Endothelial cell of umbilical vein (primary cell): ENCODE measurements around the gene USP11. TPM values are rescaled to one million over a fixed set of nuclear protein-coding genes. Genes with fewer than 3 reads are reported as not detected.
"Not testable (repeated sequence)": the region's sequence is repeated elsewhere in the genome, so short reads cannot be mapped to it uniquely, and the experiment has no call there.

ENCODE experiments used
- BruUV-seq: library from RNA; stranded (reverse); fragments of 400-500 nt; replicated peaks from 2 replicates; lab custom pipeline; 2021; lab: Mats Ljungman, UMichigan
- CTCF ChIA-PET: fragments of 300-600, 350-600 bp; sonication (Branson Sonifier 250); formaldehyde crosslinking; loops from one replicate; lab custom pipeline; 2021; ENCODE audit warnings: antibody characterized with exemption, inconsistent platforms; lab: Charles Lee
- POLR2A ChIA-PET: fragments of 300-600, 350-600 bp; sonication (Branson Sonifier 250); formaldehyde crosslinking; loops from one replicate; lab custom pipeline; 2021; ENCODE audit warnings: antibody characterized with exemption, inconsistent platforms; lab: Charles Lee
- DNase-seq: peaks from one replicate; pipeline ENCODE4 v3.0.0-alpha.2; 2011; ENCODE audit warnings: low read depth, low spot score
- FAIRE-seq: peaks from 2 replicates; lab custom pipeline; 2011; peaks lifted over from hg19 to GRCh38; lab: Jason Lieb, UNC
- H2AFZ ChIP-seq: 2 replicates; pipeline ENCODE4 v1.6.0; 2012; ENCODE audit warnings: low read depth, low read length, control low read depth, inconsistent platforms
- H3K27ac ChIP-seq: 2 replicates; pipeline ENCODE4 v1.5.1; 2011; ENCODE audit warnings: low read depth, mild to moderate bottlenecking, control low read depth, low read length, moderate library complexity; ENCODE audit not compliant: insufficient read depth
- H3K27me3 ChIP-seq, 2 experiments: 2 replicates each; pipeline versions ENCODE4 v1.6.0 to v1.6.1; 2011; ENCODE audit warnings: low read length in 2 of 2, mixed read lengths in 1 of 2; ENCODE audit not compliant: control insufficient read depth in 2 of 2, insufficient read depth in 2 of 2
- H3K36me3 ChIP-seq, 2 experiments: 2 replicates in 1 of 2; 3 replicates in 1 of 2; pipeline ENCODE4 v1.5.1; 2011; ENCODE audit warnings: low read length in 2 of 2, mild to moderate bottlenecking in 1 of 2, moderate library complexity in 1 of 2; ENCODE audit not compliant: control insufficient read depth in 2 of 2, insufficient read depth in 2 of 2; ENCODE audit errors: extremely low read depth in 1 of 2
- H3K4me1 ChIP-seq: 3 replicates; pipeline ENCODE4 v1.5.1; 2011; ENCODE audit warnings: mild to moderate bottlenecking, low read length; ENCODE audit not compliant: control insufficient read depth, insufficient read depth; ENCODE audit errors: extremely low read depth
- H3K4me2 ChIP-seq: 2 replicates; pipeline ENCODE4 v1.6.1; 2011; ENCODE audit warnings: low read length, control low read depth, mixed read lengths; ENCODE audit not compliant: insufficient read depth
- H3K4me3 ChIP-seq, 3 experiments: fragments of 200-600 bp in 1 of 3; sonication (generic), shearing (Covaris generic) in 1 of 3; replicated peaks in 1 of 3; 2 replicates each; pipeline ENCODE4 v1.5.1; 2011 to 2016; ENCODE audit warnings: control low read depth in 3 of 3, low read length in 3 of 3, mild to moderate bottlenecking in 2 of 3, inconsistent platforms in 1 of 3, low read depth in 1 of 3, moderate library complexity in 1 of 3; ENCODE audit not compliant: insufficient read depth in 1 of 3
- H3K79me2 ChIP-seq: 2 replicates; pipeline ENCODE4 v1.6.0; 2012; ENCODE audit warnings: low read length, inconsistent platforms; ENCODE audit not compliant: control insufficient read depth, insufficient read depth
- H3K9ac ChIP-seq: replicated peaks from 2 replicates; pipeline ENCODE3; 2011; ENCODE audit warnings: low read length, control low read depth; ENCODE audit not compliant: insufficient read depth; ENCODE audit errors: extremely low read depth
- H3K9me1 ChIP-seq: replicated peaks from 3 replicates; pipeline ENCODE4 v1.6.0; 2011; ENCODE audit warnings: mild to moderate bottlenecking, low read length; ENCODE audit not compliant: control insufficient read depth, insufficient read depth; ENCODE audit errors: extremely low read depth
- H3K9me3 ChIP-seq: replicated peaks from 2 replicates; pipeline ENCODE4 v1.5.1; 2012; ENCODE audit warnings: low read length, inconsistent platforms; ENCODE audit not compliant: control insufficient read depth, insufficient read depth
- H4K20me1 ChIP-seq: replicated peaks from 2 replicates; pipeline ENCODE3; 2011; ENCODE audit warnings: mild to moderate bottlenecking, low read length; ENCODE audit not compliant: control insufficient read depth, insufficient read depth; ENCODE audit errors: extremely low read depth
- CTCF ChIP-seq, 2 donors: IDR thresholded peaks; 1 replicate in 1 of 2; 2 replicates in 1 of 2; pipeline ENCODE4 v1.5.1; 2011; ENCODE audit warnings: low read length in 2 of 2, mild to moderate bottlenecking in 2 of 2, moderate library complexity in 2 of 2, control low read depth in 1 of 2, inconsistent platforms in 1 of 2, low read depth in 1 of 2; ENCODE audit not compliant: insufficient read depth in 1 of 2; ENCODE audit errors: extremely low read depth in 1 of 2
- EZH2 ChIP-seq: IDR thresholded peaks from 2 replicates; pipeline ENCODE4 v1.6.1; 2012; ENCODE audit warnings: borderline replicate concordance, low read depth, mild to moderate bottlenecking, moderate library complexity, low read length, inconsistent platforms; ENCODE audit not compliant: severe bottlenecking
- FOS ChIP-seq: IDR thresholded peaks from 2 replicates; pipeline ENCODE4 v1.6.1; 2011; ENCODE audit warnings: mild to moderate bottlenecking, low read length, moderate library complexity, borderline replicate concordance; ENCODE audit not compliant: insufficient read depth
- GATA2 ChIP-seq: IDR thresholded peaks from 2 replicates; pipeline ENCODE4 v1.7.0; 2011; ENCODE audit warnings: low read depth, mild to moderate bottlenecking, moderate library complexity, mixed read lengths, low read length; ENCODE audit not compliant: insufficient read length, insufficient read depth
- JUN ChIP-seq: IDR thresholded peaks from 2 replicates; pipeline ENCODE4 v1.6.1; 2011; ENCODE audit warnings: borderline replicate concordance, low read depth; ENCODE audit not compliant: insufficient read length, insufficient read depth
- MYC ChIP-seq: IDR thresholded peaks from one replicate; pipeline ENCODE4 v1.6.1; 2011; ENCODE audit warnings: mild to moderate bottlenecking, low read depth, low read length
- POLR2A ChIP-seq: IDR thresholded peaks from 2 replicates; pipeline ENCODE4 v1.6.1; 2012; ENCODE audit warnings: low read depth, mild to moderate bottlenecking, control low read depth, low read length
- POLR2AphosphoS5 ChIP-seq: IDR thresholded peaks from 2 replicates; pipeline ENCODE4 v1.6.1; 2012; ENCODE audit warnings: low read depth, mild to moderate bottlenecking, control low read depth, low read length, moderate library complexity; ENCODE audit not compliant: insufficient read depth
- dilution Hi-C: fragments of 300-500 bp; cut with MboI; formaldehyde crosslinking; loops from one replicate; pipeline ENCODE4 v1.15.0; 2019; ENCODE audit warnings: low sequenced_read_pairs; ENCODE audit not compliant: extremely low pct_ligation_motif_present
- intact Hi-C: fragments of 100-400 bp; cut with micrococcal nuclease; formaldehyde crosslinking; loops from one replicate; pipeline ENCODE4 v1.10.0; 2022
- polyA plus RNA-seq, 4 experiments: library from polyadenylated mRNA; depleted of rRNA in 3 of 4; stranded (reverse) in 3 of 4; unstranded in 1 of 4; fragments of >200 nt; gene quantifications; 2 replicates each; pipeline versions ENCODE4 v1.2.1 to v1.2.3, GENCODE V29; 2011 to 2012; ENCODE audit warnings: missing spikeins in 1 of 4
- total RNA-seq: library from RNA; stranded (reverse); gene quantifications from 2 replicates; pipeline ENCODE4 v1.2.3, GENCODE V29; 2021
- TF ChIP-seq, protein P1 (sequence below): IDR thresholded peaks from 2 replicates; pipeline ENCODE4 v1.6.1; 2011; ENCODE audit not compliant: insufficient read depth, insufficient read length

The USP11 gene
- total and polyA plus RNA-seq, 2 donors (not counting 3 experiments of a cell fraction or from before 2014, with no cell fraction given): 24.0 to 36.4 TPM

GRCh38 chrX:47250017-47250347 is 17.2 kb downstream of the USP11 start:
- Histone ChIP-seq H3K9me3 (no peaks in the 10 kb centered on the region), H3K36me3 (peaks cover 0 to 3% of the 10 kb centered on the region in 2 experiments), H3K4me1 (no peaks in the 10 kb centered on the region), H3K79me2 (no peaks in the 10 kb centered on the region), H3K27ac (no peak overlapping the region), H2AFZ (no peak overlapping the region), H3K4me3 (no peak overlapping the region), H3K9me1 (no peaks in the 10 kb centered on the region), H3K27me3 (no peaks in the 10 kb centered on the region), H4K20me1 (no peaks in the 10 kb centered on the region), H3K4me2 (no peak overlapping the region), H3K9ac (no peak overlapping the region)
- BruUV-seq: no TSS peak
- dilution Hi-C loops (no loop called here), intact Hi-C loops (no loop called here)
- no peak for DNase-seq
- POLR2A ChIA-PET: interaction anchor here (0.7 kb wide), 1 partner anchor 273 kb away, joined by 4 read pairs; no protein-coding TSS in a partner anchor
- TF ChIP-seq POLR2AphosphoS5: no peak
- no peak for TF ChIP-seq FOS
- no peak for TF ChIP-seq POLR2A
- TF ChIP-seq JUN: no peak
- no peak for TF ChIP-seq CTCF (IDR thresholded peaks at IDR 0.05; ENCODE audit: extremely low read depth in 1 of 2, insufficient read depth in 1 of 2, low read depth in 1 of 2, low read length in 2 of 2)
- TF ChIP-seq EZH2: no peak
- TF ChIP-seq, protein P1, sequence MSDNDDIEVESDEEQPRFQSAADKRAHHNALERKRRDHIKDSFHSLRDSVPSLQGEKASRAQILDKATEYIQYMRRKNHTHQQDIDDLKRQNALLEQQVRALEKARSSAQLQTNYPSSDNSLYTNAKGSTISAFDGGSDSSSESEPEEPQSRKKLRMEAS: no peak
- no peak for TF ChIP-seq MYC
- TF ChIP-seq GATA2: no peak
- no peak for FAIRE-seq
- CTCF ChIA-PET: no interaction called here

DNA sequence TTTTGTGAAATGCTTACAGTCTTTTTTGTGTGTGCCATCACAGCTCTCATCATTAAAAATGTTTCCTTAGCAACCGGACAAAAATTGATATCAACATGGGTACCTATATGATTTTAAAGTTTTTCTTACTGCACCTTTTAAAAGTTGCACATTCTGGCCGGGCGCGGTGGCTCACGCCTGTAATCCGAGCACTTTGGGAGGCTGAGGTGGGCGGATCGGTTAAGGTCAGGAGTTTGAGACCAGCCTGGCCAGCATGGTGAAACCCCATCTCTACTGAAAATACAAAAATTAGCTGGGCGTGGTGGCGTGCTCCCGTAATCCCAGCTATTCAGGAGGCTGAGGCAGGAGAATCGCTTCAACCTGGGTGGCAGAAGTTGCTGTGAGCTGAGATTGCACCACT is 24.8 kb downstream of the USP11 start:
- dilution Hi-C loops, H3K27me3 ChIP-seq, DNase-seq, BruUV-seq, H3K4me3 ChIP-seq, H3K9ac ChIP-seq, H3K27ac ChIP-seq, H3K4me2 ChIP-seq, POLR2A ChIA-PET, H3K79me2 ChIP-seq, H4K20me1 ChIP-seq, H3K9me1 ChIP-seq, H3K4me1 ChIP-seq, H3K36me3 ChIP-seq, FAIRE-seq, H2AFZ ChIP-seq, H3K9me3 ChIP-seq, intact Hi-C loops: not testable (repeated sequence)
- CTCF ChIA-PET: interaction anchor here (0.9 kb wide), 1 partner anchor 127 kb away, joined by 3 read pairs; no protein-coding TSS in a partner anchor
